ENCODE measurements around the gene RGS3. TPM values are rescaled to one million over a fixed set of nuclear protein-coding genes. Genes with fewer than 3 reads are reported as not detected.

Gene RGS3
- total RNA-seq, 4 donors from 2014 or later: 11.0 to 18.8 (median 16.0) TPM

DNA sequence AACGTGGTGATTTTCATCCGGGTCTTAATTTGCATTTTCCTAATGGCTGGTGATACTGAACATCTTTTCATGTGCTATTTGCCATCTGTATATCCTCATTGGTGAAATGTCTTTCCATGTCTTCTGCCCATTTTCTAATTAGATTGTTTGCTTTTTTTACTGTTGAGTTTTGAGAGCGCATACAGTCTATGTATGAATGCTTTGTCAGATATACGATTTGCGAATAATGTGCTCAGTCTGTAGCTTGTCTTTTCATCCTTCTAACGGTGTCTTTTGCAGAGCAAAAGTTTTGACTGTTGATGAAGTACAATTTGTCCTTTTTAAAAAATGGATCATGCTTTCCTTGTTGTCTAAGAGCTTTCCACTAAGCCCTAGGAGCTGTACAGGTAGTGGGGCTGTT is 143.0 kb downstream of the RGS3 start:
- DNase-seq (ENCODE audit: low spot score in 2 of 2): no peak
- Histone ChIP-seq H3K27me3 (no peaks in the 10 kb centered on the region), H3K36me3 (no peaks in the 10 kb centered on the region), H3K9me3 (no peaks in the 10 kb centered on the region), H3K4me3 (no peak overlapping the region), H3K27ac (no peak overlapping the region), H3K4me1 (peaks cover 30% of the 10 kb centered on the region)
- 83% methylated on average over 6 of the region's 6 CpGs for WGBS
- TF ChIP-seq, protein P1, sequence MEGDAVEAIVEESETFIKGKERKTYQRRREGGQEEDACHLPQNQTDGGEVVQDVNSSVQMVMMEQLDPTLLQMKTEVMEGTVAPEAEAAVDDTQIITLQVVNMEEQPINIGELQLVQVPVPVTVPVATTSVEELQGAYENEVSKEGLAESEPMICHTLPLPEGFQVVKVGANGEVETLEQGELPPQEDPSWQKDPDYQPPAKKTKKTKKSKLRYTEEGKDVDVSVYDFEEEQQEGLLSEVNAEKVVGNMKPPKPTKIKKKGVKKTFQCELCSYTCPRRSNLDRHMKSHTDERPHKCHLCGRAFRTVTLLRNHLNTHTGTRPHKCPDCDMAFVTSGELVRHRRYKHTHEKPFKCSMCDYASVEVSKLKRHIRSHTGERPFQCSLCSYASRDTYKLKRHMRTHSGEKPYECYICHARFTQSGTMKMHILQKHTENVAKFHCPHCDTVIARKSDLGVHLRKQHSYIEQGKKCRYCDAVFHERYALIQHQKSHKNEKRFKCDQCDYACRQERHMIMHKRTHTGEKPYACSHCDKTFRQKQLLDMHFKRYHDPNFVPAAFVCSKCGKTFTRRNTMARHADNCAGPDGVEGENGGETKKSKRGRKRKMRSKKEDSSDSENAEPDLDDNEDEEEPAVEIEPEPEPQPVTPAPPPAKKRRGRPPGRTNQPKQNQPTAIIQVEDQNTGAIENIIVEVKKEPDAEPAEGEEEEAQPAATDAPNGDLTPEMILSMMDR (IDR thresholded peaks at IDR 0.05): no peak
- no peak for TF ChIP-seq EP300 (IDR thresholded peaks at IDR 0.05)
- no peak for TF ChIP-seq POLR2A (IDR thresholded peaks at IDR 0.05)
- no peak for TF ChIP-seq POLR2AphosphoS5 (IDR thresholded peaks at IDR 0.05)

DNA sequence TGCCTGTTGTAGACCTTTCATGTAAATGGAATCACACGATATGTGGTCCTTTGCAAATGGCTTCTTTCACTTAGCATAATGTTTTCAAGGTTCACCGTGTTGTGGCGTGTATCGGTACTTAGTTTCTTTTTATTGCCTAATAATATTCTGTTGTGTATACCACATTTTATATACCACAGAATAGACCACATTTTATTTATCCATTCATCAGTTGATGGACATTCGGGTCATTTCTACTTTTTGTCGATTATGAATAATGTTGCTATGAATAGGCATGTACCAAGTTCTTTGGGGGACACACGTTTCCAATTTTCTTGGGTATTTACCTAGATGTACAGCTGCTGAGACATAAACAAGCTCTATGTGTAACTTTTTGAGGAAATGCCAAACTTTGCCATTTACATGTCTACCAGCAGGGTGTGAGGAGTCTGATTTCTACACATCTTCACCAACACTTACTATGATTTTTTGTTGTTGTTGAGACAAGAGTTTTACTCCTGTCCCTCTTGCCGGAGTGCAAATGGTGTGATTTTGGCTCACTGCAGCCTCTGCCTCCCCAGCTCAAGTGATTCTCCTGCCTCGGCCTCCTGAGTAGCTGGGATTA is 144.7 kb downstream of the RGS3 start:
- Histone ChIP-seq H3K27me3 (no peaks in the 10 kb centered on the region), H3K4me3 (no peak overlapping the region), H3K9me3 (no peaks in the 10 kb centered on the region), H3K36me3 (no peaks in the 10 kb centered on the region), H3K27ac (no peak overlapping the region), H3K4me1 (peaks cover 13% of the 10 kb centered on the region)
- TF ChIP-seq POLR2AphosphoS5 (IDR thresholded peaks at IDR 0.05) (no peak), POLR2A (IDR thresholded peaks at IDR 0.05) (no peak), EP300 (IDR thresholded peaks at IDR 0.05) (no peak)
- TF ChIP-seq, protein P1 (IDR thresholded peaks at IDR 0.05): no peak
- WGBS: 94% methylated on average over 9 of the region's 9 CpGs
- no peak for DNase-seq (ENCODE audit: low spot score in 2 of 2)

DNA sequence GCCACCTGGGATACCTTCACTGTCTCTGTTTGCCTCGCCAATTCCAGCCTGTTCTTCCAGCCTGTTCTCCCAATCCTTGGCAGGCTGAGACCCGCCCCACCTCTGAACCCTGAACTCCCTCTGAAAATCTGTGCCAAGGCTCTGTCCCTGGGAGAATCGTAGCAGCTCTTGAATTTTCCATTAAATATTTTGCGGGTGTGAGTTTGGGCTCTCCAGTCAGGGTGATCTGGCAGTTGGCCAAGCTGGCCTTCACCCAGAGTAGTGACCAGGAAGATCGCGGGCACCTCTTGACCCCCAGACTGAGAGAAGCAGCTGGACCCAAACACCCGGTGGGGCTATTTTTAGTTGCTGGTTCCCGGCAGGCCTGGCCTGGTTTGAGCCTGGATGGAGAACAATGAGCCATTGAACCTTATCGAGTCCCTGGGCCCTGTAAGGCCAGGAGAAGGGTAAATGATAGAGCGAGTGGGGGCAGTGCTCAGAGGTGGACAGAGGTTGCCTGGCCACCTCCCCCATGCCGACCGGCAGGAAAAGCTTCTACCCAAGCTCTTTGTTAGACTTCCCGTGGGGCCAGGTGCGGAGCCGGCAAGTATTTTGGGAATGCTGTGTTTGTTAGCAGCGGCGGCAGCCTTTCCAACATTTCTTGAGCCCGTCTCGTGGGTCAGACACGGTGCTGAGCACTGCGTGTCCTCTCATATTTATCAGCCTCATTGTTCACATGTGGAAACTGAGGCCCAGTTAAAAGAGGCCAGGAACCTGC is 146.2 kb downstream of the RGS3 start:
- no peaks in the 10 kb centered on the region for H3K9me3 ChIP-seq
- no peak overlapping the region for H3K4me3 ChIP-seq
- peaks cover 13% of the 10 kb centered on the region for H3K4me1 ChIP-seq
- H3K27me3 ChIP-seq: no peaks in the 10 kb centered on the region
- peak in 1 of 2 donors; percentile 80 for DNase-seq (ENCODE audit: low spot score in 2 of 2)
- no peaks in the 10 kb centered on the region for H3K36me3 ChIP-seq
- peak overlapping the region; percentile 12 for H3K27ac ChIP-seq
- 63% methylated on average over 21 of the region's 21 CpGs for WGBS
- TF ChIP-seq POLR2AphosphoS5 (IDR thresholded peaks at IDR 0.05) (no peak), POLR2A (IDR thresholded peaks at IDR 0.05) (no peak), EP300 (IDR thresholded peaks at IDR 0.05) (no peak)
- TF ChIP-seq, protein P1 (IDR thresholded peaks at IDR 0.05): no peak

DNA sequence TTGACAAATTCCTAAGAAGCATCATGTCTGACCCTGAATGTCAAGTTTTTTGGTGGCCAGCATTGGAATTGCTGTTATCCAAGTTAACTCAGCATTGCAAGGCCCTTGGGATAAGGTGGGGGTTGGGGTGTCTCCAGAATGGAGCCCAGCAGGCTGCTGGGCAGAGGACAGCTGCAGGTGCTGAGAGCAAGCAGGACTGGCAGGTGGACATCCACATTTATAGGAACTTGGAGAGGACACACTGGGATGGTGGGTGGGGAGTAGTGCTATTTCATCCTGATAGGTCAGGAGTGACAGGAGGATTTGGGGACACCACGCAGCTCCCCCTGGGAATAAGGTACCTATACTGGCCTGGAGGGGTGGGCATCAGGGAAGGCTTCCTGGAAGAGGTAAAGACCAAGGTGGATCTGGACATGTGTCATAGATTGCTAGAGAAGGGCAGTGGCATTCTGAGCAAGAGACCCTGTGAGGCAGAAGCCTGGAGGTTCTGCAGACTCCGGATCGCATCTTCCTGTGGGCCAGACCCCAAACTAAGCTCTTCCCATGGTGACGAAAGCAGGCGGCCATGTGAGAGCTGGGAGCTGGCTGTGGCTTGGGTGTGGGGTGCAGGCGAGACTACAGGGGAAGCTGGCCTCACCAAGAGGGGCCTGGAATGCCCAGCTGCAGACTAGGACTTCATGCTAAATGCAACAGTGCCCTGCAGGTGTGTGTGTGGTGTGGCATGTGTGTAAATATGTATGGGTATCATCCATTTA is 148.1 kb downstream of the RGS3 start:
- 95% methylated on average over 6 of the region's 6 CpGs for WGBS
- peaks cover 26% of the 10 kb centered on the region for H3K4me1 ChIP-seq
- DNase-seq (ENCODE audit: low spot score in 2 of 2): peak in 1 of 2 donors; percentile 29
- no peak overlapping the region for H3K27ac ChIP-seq
- no peak overlapping the region for H3K4me3 ChIP-seq
- H3K9me3 ChIP-seq: no peaks in the 10 kb centered on the region
- H3K36me3 ChIP-seq: no peaks in the 10 kb centered on the region
- TF ChIP-seq POLR2A (IDR thresholded peaks at IDR 0.05) (no peak), EP300 (IDR thresholded peaks at IDR 0.05) (no peak), POLR2AphosphoS5 (IDR thresholded peaks at IDR 0.05) (no peak)
- TF ChIP-seq, protein P1 (IDR thresholded peaks at IDR 0.05): no peak
- no peaks in the 10 kb centered on the region for H3K27me3 ChIP-seq
